Activated CD4-positive, CD25-positive, alpha-beta regulatory T cell treated with anti-CD3 and anti-CD28 coated beads, Interleukin-2, amount 50 U/mL, for 72 hours (primary cell): ENCODE results near the gene GLT1D1.
A peak's percentile ranks its signal among the peaks of the same experiment; 100 is the strongest.
"Not testable (repeated sequence)": the region's sequence is repeated elsewhere in the genome, so short reads cannot be mapped to it uniquely, and the experiment has no call there.

Experiments used
- DNase-seq: peaks from one replicate; pipeline ENCODE4 v3.0.0; 2021

Gene GLT1D1

GRCh38 chr12:128820723-128821432, 32.4 kb upstream of the GLT1D1 start:
- DNase-seq: no peak

- peak; percentile 45 for DNase-seq
Observed at GRCh38 chr12:128823216-128823915, 29.9 kb upstream of the GLT1D1 start.

GRCh38 chr12:128823916-128824839, 29.1 kb upstream of the GLT1D1 start, which contains the start of gene SLC15A4:
SLC15A4 (minus strand) TSS chr12:128823958; CDS start chr12:128823943, 15 bp downstream.
- peak; percentile 95 for DNase-seq

- no peak for DNase-seq
Observed at GRCh38 chr12:128825835-128826234, 27.4 kb upstream of the GLT1D1 start.

GRCh38 chr12:128827724-128828123, 25.6 kb upstream of the GLT1D1 start:
- no peak for DNase-seq

- DNase-seq: no peak
Observed at GRCh38 chr12:128829861-128830504, 23.3 kb upstream of the GLT1D1 start.

GRCh38 chr12:128830505-128830893, 22.8 kb upstream of the GLT1D1 start:
- DNase-seq: no peak

GRCh38 chr12:128833418-128833817, 19.9 kb upstream of the GLT1D1 start:
- no peak for DNase-seq

- not testable (repeated sequence) for DNase-seq
Observed at GRCh38 chr12:128839885-128840284, 13.4 kb upstream of the GLT1D1 start.

GRCh38 chr12:128840862-128841468, 12.3 kb upstream of the GLT1D1 start:
- no peak for DNase-seq

GRCh38 chr12:128842579-128842978, 10.7 kb upstream of the GLT1D1 start:
- DNase-seq: no peak

GRCh38 chr12:128843538-128843937, 9.7 kb upstream of the GLT1D1 start:
- DNase-seq: no peak

- DNase-seq: no peak
Observed at GRCh38 chr12:128844031-128844635, 9.1 kb upstream of the GLT1D1 start.

- not testable (repeated sequence) for DNase-seq
Observed at GRCh38 chr12:128846671-128847070, 6.6 kb upstream of the GLT1D1 start.

GRCh38 chr12:128848371-128848770, 4.9 kb upstream of the GLT1D1 start:
- no peak for DNase-seq

- DNase-seq: not testable (repeated sequence)
Observed at GRCh38 chr12:128849806-128850205, 3.5 kb upstream of the GLT1D1 start.

- no peak for DNase-seq
Observed at GRCh38 chr12:128850400-128850799, 2.9 kb upstream of the GLT1D1 start.

- DNase-seq: not testable (repeated sequence)
Observed at GRCh38 chr12:128851429-128851828, 1.8 kb upstream of the GLT1D1 start.

- no peak for DNase-seq
Observed at GRCh38 chr12:128852026-128852698, 1.1 kb upstream of the GLT1D1 start.

GRCh38 chr12:128853600-128854197, 421 bp downstream of the GLT1D1 start:
- no peak for DNase-seq
